Neural progenitor cell (in vitro differentiated cells): ENCODE measurements around the gene PLIN3.
"Not testable (repeated sequence)": the region's sequence is repeated elsewhere in the genome, so short reads cannot be mapped to it uniquely, and the experiment has no call there.

Experiments
- EZH2 ChIP-seq: fragments of 200-600 bp; sonication (generic); IDR thresholded peaks from 2 replicates; pipeline ENCODE4 v1.6.1; 2017; ENCODE audit warnings: antibody characterized with exemption, mild to moderate bottlenecking, moderate library complexity
- TF ChIP-seq, protein P1 (sequence below): fragments of 200-600 bp; sonication (generic); IDR thresholded peaks from 2 replicates; pipeline ENCODE4 v1.5.1; 2017; ENCODE audit warnings: antibody characterized with exemption, mild to moderate bottlenecking

DNA sequence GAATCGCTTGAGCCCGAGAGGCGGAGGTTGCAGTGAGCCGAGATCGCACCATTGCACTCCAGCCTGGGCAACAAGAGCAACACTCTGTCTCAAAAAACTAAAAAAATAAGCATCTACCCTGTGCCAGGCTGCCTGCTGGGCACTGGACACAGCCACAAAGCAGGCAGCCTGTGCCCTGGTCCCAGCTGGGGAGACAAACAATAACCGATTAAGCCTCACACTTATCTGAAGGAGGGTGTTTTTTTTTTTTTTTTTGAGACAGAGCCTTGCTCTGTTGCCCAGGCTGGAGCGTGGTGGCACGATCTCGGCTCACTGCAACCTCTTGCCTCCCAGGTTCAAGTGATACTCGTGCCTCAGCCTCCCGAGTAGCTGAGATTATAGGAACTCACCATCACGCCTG, 11.0 kb downstream of the PLIN3 start:
- not testable (repeated sequence) for TF ChIP-seq EZH2
- TF ChIP-seq, protein P1, sequence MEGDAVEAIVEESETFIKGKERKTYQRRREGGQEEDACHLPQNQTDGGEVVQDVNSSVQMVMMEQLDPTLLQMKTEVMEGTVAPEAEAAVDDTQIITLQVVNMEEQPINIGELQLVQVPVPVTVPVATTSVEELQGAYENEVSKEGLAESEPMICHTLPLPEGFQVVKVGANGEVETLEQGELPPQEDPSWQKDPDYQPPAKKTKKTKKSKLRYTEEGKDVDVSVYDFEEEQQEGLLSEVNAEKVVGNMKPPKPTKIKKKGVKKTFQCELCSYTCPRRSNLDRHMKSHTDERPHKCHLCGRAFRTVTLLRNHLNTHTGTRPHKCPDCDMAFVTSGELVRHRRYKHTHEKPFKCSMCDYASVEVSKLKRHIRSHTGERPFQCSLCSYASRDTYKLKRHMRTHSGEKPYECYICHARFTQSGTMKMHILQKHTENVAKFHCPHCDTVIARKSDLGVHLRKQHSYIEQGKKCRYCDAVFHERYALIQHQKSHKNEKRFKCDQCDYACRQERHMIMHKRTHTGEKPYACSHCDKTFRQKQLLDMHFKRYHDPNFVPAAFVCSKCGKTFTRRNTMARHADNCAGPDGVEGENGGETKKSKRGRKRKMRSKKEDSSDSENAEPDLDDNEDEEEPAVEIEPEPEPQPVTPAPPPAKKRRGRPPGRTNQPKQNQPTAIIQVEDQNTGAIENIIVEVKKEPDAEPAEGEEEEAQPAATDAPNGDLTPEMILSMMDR, result not testable (repeated sequence)
